HG02970 (cell line): ENCODE measurements around the gene PCDHB8.
"Not testable (repeated sequence)": the region's sequence is repeated elsewhere in the genome, so short reads cannot be mapped to it uniquely, and the experiment has no call there.

Source experiments
- ATAC-seq: cut with Tn5 transposase; IDR thresholded peaks from one replicate; pipeline ENCODE4 v1.9.1; 2021; ENCODE audit warnings: mild to moderate bottlenecking, moderate library complexity, moderate number of reproducible peaks; ENCODE audit not compliant: unreplicated experiment, low FRiP score

Gene PCDHB8

GRCh38 chr5:141182248-141182647 lies 4.7 kb downstream of the PCDHB8 start, which contains the start of gene PCDHB16:
Gene PCDHB16 (plus strand): TSS chr5:141182387. CDS start chr5:141182560, 173 bp downstream.
- ATAC-seq, result no peak

DNA sequence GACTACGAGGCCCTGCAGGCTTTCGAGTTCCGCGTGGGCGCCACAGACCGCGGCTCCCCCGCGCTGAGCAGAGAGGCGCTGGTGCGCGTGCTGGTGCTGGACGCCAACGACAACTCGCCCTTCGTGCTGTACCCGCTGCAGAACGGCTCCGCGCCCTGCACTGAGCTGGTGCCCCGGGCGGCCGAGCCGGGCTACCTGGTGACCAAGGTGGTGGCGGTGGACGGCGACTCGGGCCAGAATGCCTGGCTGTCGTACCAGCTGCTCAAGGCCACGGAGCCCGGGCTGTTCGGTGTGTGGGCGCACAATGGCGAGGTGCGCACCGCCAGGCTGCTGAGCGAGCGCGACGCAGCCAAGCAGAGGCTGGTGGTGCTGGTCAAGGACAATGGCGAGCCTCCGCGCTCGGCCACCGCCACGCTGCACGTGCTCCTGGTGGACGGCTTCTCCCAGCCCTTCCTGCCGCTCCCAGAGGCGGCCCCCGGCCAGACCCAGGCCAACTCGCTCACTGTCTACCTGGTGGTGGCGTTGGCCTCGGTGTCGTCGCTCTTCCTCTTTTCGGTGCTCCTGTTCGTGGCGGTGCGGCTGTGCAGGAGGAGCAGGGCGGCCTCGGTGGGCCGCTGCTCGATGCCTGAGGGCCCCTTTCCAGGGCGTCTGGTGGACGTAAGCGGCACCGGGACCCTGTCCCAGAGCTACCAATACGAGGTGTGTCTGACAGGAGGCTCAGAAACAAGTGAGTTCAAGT lies 6.7 kb downstream of the PCDHB8 start:
- not testable (repeated sequence) for ATAC-seq

GRCh38 chr5:141186897-141187512 lies 9.4 kb downstream of the PCDHB8 start, which contains the start of gene PCDHB9:
Gene PCDHB9 (plus strand): TSS chr5:141187161. CDS start chr5:141187319, 158 bp downstream.
- no peak for ATAC-seq

GRCh38 chr5:141188682-141189081 lies 11.1 kb downstream of the PCDHB8 start:
- ATAC-seq, result not testable (repeated sequence)

- not testable (repeated sequence) for ATAC-seq
Observed at GRCh38 chr5:141189131-141189530, 11.5 kb downstream of the PCDHB8 start.

GRCh38 chr5:141192110-141192725 lies 14.6 kb downstream of the PCDHB8 start, which contains the start of gene PCDHB10:
Gene PCDHB10 (plus strand): TSS chr5:141192353. CDS start chr5:141192553, 200 bp downstream.
- ATAC-seq, result no peak

- not testable (repeated sequence) for ATAC-seq
Observed at GRCh38 chr5:141194332-141194731, 16.7 kb downstream of the PCDHB8 start.

DNA sequence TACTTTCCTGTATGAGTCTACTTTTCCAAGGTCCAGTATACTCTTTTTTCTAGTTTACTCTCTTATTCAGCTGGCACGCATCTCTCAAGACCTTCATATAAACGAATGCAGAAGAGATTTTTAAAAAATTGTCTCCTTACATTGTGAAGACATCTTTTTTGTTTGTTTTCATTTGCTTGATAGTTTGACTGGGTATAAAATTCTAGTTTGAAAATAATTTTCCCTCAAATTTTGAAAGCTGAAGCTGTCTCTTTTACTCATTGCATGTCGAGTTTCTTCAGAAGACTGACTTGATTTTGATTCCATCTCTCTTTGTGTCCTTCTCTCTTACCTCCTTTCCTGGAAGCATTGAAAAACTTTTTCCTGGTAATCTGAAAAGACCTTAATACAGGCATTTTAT lies 18.8 kb downstream of the PCDHB8 start:
- ATAC-seq, result no peak

- ATAC-seq, result no peak
Observed at GRCh38 chr5:141199359-141200235, 22.0 kb downstream of the PCDHB8 start, which contains the start of gene PCDHB11. Gene PCDHB11 (plus strand): TSS chr5:141199627. CDS start chr5:141199775, 148 bp downstream.

DNA sequence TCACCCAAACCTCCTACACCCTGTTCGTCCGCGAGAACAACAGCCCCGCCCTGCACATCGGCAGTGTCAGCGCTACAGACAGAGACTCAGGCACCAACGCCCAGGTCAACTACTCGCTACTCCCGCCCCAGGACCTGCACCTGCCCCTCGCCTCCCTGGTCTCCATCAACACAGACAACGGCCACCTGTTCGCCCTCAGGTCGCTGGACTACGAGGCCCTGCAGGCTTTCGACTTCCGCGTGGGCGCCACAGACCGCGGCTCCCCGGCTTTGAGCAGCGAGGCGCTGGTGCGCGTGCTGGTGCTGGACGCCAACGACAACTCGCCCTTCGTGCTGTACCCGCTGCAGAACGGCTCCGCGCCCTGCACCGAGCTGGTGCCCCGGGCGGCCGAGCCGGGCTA lies 23.5 kb downstream of the PCDHB8 start:
- not testable (repeated sequence) for ATAC-seq

DNA sequence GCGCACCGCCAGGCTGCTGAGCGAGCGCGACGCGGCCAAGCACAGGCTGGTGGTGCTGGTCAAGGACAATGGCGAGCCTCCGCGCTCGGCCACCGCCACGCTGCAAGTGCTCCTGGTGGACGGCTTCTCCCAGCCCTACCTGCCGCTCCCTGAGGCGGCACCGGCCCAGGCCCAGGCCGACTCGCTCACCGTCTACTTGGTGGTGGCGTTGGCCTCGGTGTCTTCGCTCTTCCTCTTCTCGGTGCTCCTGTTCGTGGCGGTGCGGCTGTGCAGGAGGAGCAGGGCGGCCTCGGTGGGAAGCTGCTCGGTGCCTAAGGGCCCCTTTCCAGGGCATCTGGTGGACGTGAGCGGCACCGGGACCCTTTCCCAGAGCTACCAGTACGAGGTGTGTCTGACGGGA lies 24.1 kb downstream of the PCDHB8 start:
- not testable (repeated sequence) for ATAC-seq

DNA sequence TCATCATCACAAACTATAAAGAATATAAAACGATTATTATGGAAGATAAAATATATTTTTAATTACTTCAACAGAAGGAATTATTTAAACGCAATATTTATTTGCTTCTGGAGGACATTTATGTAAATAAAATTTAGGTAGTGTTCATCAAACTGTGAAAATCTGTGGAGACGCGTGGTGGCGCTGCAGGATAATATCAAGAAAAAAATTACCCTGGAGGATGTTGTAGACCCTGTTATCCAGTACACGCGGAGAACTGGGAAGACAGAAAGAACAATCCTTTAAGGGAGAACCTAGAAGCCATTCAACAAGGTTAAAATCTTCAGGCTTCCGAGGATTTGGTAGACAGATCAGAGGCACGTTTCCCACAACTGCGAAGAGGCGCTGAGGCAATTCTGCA lies 30.9 kb downstream of the PCDHB8 start, which contains the start of gene PCDHB12:
Gene PCDHB12, plus strand, starts transcription at position 242 of the 400 bp plus-strand sequence. CDS start 189 bp downstream, outside the sequence.
- ATAC-seq, result no peak

GRCh38 chr5:141210281-141210680 lies 32.7 kb downstream of the PCDHB8 start:
- ATAC-seq, result not testable (repeated sequence)

- ATAC-seq, result not testable (repeated sequence)
Observed at GRCh38 chr5:141210849-141211248, 33.3 kb downstream of the PCDHB8 start.

- not testable (repeated sequence) for ATAC-seq
Observed at GRCh38 chr5:141213656-141214339, 36.2 kb downstream of the PCDHB8 start, which contains the start of gene PCDHB13. Gene PCDHB13 (plus strand): TSS chr5:141213919. CDS start chr5:141214124, 205 bp downstream.

DNA sequence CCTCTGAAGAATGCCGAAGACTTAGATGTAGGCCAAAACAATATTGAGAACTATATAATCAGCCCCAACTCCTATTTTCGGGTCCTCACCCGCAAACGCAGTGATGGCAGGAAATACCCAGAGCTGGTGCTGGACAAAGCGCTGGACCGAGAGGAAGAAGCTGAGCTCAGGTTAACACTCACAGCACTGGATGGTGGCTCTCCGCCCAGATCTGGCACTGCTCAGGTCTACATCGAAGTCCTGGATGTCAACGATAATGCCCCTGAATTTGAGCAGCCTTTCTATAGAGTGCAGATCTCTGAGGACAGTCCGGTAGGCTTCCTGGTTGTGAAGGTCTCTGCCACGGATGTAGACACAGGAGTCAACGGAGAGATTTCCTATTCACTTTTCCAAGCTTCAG lies 37.0 kb downstream of the PCDHB8 start:
- ATAC-seq, result not testable (repeated sequence)

DNA sequence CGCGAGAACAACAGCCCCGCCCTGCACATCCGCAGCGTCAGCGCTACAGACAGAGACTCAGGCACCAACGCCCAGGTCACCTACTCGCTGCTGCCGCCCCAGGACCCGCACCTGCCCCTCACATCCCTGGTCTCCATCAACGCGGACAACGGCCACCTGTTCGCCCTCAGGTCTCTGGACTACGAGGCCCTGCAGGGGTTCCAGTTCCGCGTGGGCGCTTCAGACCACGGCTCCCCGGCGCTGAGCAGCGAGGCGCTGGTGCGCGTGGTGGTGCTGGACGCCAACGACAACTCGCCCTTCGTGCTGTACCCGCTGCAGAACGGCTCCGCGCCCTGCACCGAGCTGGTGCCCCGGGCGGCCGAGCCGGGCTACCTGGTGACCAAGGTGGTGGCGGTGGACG lies 37.9 kb downstream of the PCDHB8 start:
- not testable (repeated sequence) for ATAC-seq

GRCh38 chr5:141216035-141216434 lies 38.4 kb downstream of the PCDHB8 start:
- not testable (repeated sequence) for ATAC-seq

- ATAC-seq, result no peak
Observed at GRCh38 chr5:141223112-141223783, 45.7 kb downstream of the PCDHB8 start, which contains the start of gene PCDHB14. Gene PCDHB14 (plus strand): TSS chr5:141223343. CDS start chr5:141223506, 163 bp downstream.
